CD14-positive monocyte (primary cell): ENCODE results near the gene PIGM. TPM values are rescaled to one million over a fixed set of nuclear protein-coding genes. Genes with fewer than 3 reads are reported as not detected.
"Not testable (repeated sequence)": the region's sequence is repeated elsewhere in the genome, so short reads cannot be mapped to it uniquely, and the experiment has no call there.

Experiments
- DNase-seq, 3 donors: peaks; one replicate each; pipeline ENCODE4 v3.0.0-alpha.2; 2011 to 2022
- H2AFZ ChIP-seq: 2 replicates; pipeline ENCODE4 v1.6.0; 2012; ENCODE audit warnings: mild to moderate bottlenecking, low read depth, low read length, inconsistent platforms; ENCODE audit not compliant: insufficient read depth, poor library complexity, severe bottlenecking
- H3K27ac ChIP-seq, 2 donors: 1 replicate in 1 of 2; 2 replicates in 1 of 2; pipeline ENCODE4 v1.5.1; 2012 to 2013; ENCODE audit warnings: low read length in 2 of 2, control low read depth in 1 of 2, inconsistent platforms in 1 of 2, low read depth in 1 of 2, mild to moderate bottlenecking in 1 of 2
- H3K27me3 ChIP-seq, 2 donors: one replicate each; pipeline versions ENCODE4 v1.6.0 to v1.6.1; 2011 to 2013; ENCODE audit warnings: low read length in 2 of 2; ENCODE audit not compliant: control insufficient read depth in 2 of 2, insufficient read depth in 2 of 2
- H3K36me3 ChIP-seq, 2 donors: replicated peaks in 1 of 2; 1 replicate in 1 of 2; 2 replicates in 1 of 2; pipeline versions ENCODE4 v1.5.1 to v1.6.1; 2012 to 2013; ENCODE audit warnings: low read length in 2 of 2, control low read depth in 1 of 2, inconsistent platforms in 1 of 2, mild to moderate bottlenecking in 1 of 2; ENCODE audit not compliant: insufficient read depth in 2 of 2, control insufficient read depth in 1 of 2
- H3K4me1 ChIP-seq, 2 donors: 1 replicate in 1 of 2; 2 replicates in 1 of 2; pipeline versions ENCODE4 v1.5.1 to v1.6.1; 2012 to 2013; ENCODE audit warnings: low read length in 2 of 2, control low read depth in 1 of 2, inconsistent platforms in 1 of 2, mild to moderate bottlenecking in 1 of 2, moderate library complexity in 1 of 2; ENCODE audit not compliant: insufficient read depth in 2 of 2, control insufficient read depth in 1 of 2
- H3K4me2 ChIP-seq: replicated peaks from 2 replicates; pipeline ENCODE3; 2012; ENCODE audit warnings: low read length, moderate library complexity, mild to moderate bottlenecking; ENCODE audit not compliant: poor library complexity, severe bottlenecking; ENCODE audit errors: extremely low read depth
- H3K4me3 ChIP-seq, 3 experiments: fragments of 200-600 bp in 1 of 3; sonication (generic) in 1 of 3; replicated peaks in 1 of 3; 1 replicate in 2 of 3; 2 replicates in 1 of 3; pipeline ENCODE4 v1.5.1; 2011 to 2013; ENCODE audit warnings: low read length in 3 of 3, mild to moderate bottlenecking in 3 of 3, control low read depth in 2 of 3, low read depth in 2 of 3, inconsistent platforms in 1 of 3, moderate library complexity in 1 of 3
- H3K79me2 ChIP-seq: 2 replicates; pipeline ENCODE4 v1.6.0; 2012; ENCODE audit warnings: mild to moderate bottlenecking, control low read depth, inconsistent platforms, low read length, moderate library complexity; ENCODE audit not compliant: insufficient read depth
- H3K9ac ChIP-seq: 2 replicates; pipeline ENCODE4 v1.6.0; 2017; ENCODE audit warnings: low read length, mild to moderate bottlenecking; ENCODE audit not compliant: insufficient read depth, poor library complexity, severe bottlenecking
- H3K9me3 ChIP-seq, 2 donors: replicated peaks in 1 of 2; 1 replicate in 1 of 2; 2 replicates in 1 of 2; pipeline versions ENCODE4 v1.5.1 to v1.6.1; 2012 to 2013; ENCODE audit warnings: low read length in 2 of 2, control low read depth in 1 of 2; ENCODE audit not compliant: control insufficient read depth in 1 of 2, insufficient read depth in 1 of 2
- H4K20me1 ChIP-seq: 2 replicates; pipeline ENCODE4 v1.6.0; 2012; ENCODE audit warnings: mild to moderate bottlenecking, low read length, control low read depth, moderate library complexity; ENCODE audit not compliant: insufficient read depth
- H3K27ac Mint-ChIP-seq, 7 donors: one replicate each; pipeline ENCODE4 v1.8.0; 2020; ENCODE audit warnings: mild to moderate bottlenecking in 7 of 7, mixed read lengths in 7 of 7, moderate library complexity in 6 of 7, inconsistent platforms in 2 of 7
- H3K27me3 Mint-ChIP-seq, 3 donors: one replicate each; pipeline ENCODE4 v1.8.0; 2021 to 2022; ENCODE audit warnings: low read depth in 3 of 3, mild to moderate bottlenecking in 3 of 3, mixed read lengths in 3 of 3, moderate library complexity in 3 of 3, inconsistent platforms in 1 of 3
- H3K36me3 Mint-ChIP-seq, 2 donors: one replicate each; pipeline ENCODE4 v1.8.0; 2020; ENCODE audit warnings: mixed read lengths in 2 of 2, inconsistent platforms in 1 of 2, mild to moderate bottlenecking in 1 of 2
- H3K4me1 Mint-ChIP-seq: one replicate; pipeline ENCODE4 v1.8.0; 2020; ENCODE audit warnings: mild to moderate bottlenecking, mixed read lengths
- H3K4me3 Mint-ChIP-seq, 2 donors: one replicate each; pipeline ENCODE4 v1.8.0; 2020; ENCODE audit warnings: mild to moderate bottlenecking in 2 of 2, mixed read lengths in 2 of 2, moderate library complexity in 1 of 2
- H3K9me3 Mint-ChIP-seq, 7 donors: one replicate each; pipeline ENCODE4 v1.8.0; 2020 to 2022; ENCODE audit warnings: mixed read lengths in 7 of 7, mild to moderate bottlenecking in 6 of 7, moderate library complexity in 6 of 7, inconsistent platforms in 2 of 7
- WGBS: methylation state at CpG from one replicate; pipeline ENCODE4 v1.1.5; 2013; ENCODE audit warnings: missing lambda C conversion rate; ENCODE audit not compliant: insufficient coverage; 5-methylcytosine and 5-hydroxymethylcytosine counted together
- intact Hi-C, 2 donors: fragments of 100-400 bp; cut with micrococcal nuclease; formaldehyde crosslinking; loops; one replicate each; pipeline versions ENCODE4 v1.15.0 to v1.15.1; 2023
- polyA plus RNA-seq, 3 donors: library from polyadenylated mRNA; depleted of rRNA in 1 of 3; unstranded in 2 of 3; stranded (reverse) in 1 of 3; fragments of 300-500 nt in 2 of 3; fragments of >200 nt in 1 of 3; fragmentation: Illumina TruSeq in 2 of 3; gene quantifications; 1 replicate in 2 of 3; 2 replicates in 1 of 3; pipeline ENCODE4 v1.2.3, GENCODE V29; 2012 to 2021
- TF ChIP-seq, protein P1 (sequence below): fragments of 200-600 bp; IDR thresholded peaks from one replicate; pipeline ENCODE4 v1.8.0; 2022; ENCODE audit warnings: antibody characterized with exemption, mild to moderate bottlenecking

Gene PIGM
- polyA plus RNA-seq, 3 donors = 3.7 to 4.2 (median 4.0) TPM

- Mint-ChIP-seq H3K4me1 (peaks cover 13% of the 10 kb centered on the region), H3K4me3 (no peak overlapping the region), H3K9me3 (no peaks in the 10 kb centered on the region), H3K27ac (no peak overlapping the region), H3K36me3 (no peaks in the 10 kb centered on the region), H3K27me3 (peaks cover 21 to 23% (median 21%) of the 10 kb centered on the region in 3 donors)
- Histone ChIP-seq H3K27me3 (peaks cover 8 to 12% of the 10 kb centered on the region in 2 donors), H4K20me1 (no peaks in the 10 kb centered on the region), H3K4me3 (no peak overlapping the region), H3K27ac (no peak overlapping the region), H3K9ac (no peak overlapping the region), H3K36me3 (no peaks in the 10 kb centered on the region), H3K4me2 (no peak overlapping the region), H3K79me2 (no peaks in the 10 kb centered on the region), H3K9me3 (no peaks in the 10 kb centered on the region), H3K4me1 (peaks cover 8 to 10% of the 10 kb centered on the region in 2 donors), H2AFZ (no peak overlapping the region)
- 100% methylated on average over 1 of the region's 1 CpG for WGBS
- no peak for DNase-seq
- TF ChIP-seq, protein P1, sequence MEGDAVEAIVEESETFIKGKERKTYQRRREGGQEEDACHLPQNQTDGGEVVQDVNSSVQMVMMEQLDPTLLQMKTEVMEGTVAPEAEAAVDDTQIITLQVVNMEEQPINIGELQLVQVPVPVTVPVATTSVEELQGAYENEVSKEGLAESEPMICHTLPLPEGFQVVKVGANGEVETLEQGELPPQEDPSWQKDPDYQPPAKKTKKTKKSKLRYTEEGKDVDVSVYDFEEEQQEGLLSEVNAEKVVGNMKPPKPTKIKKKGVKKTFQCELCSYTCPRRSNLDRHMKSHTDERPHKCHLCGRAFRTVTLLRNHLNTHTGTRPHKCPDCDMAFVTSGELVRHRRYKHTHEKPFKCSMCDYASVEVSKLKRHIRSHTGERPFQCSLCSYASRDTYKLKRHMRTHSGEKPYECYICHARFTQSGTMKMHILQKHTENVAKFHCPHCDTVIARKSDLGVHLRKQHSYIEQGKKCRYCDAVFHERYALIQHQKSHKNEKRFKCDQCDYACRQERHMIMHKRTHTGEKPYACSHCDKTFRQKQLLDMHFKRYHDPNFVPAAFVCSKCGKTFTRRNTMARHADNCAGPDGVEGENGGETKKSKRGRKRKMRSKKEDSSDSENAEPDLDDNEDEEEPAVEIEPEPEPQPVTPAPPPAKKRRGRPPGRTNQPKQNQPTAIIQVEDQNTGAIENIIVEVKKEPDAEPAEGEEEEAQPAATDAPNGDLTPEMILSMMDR = no peak
- intact Hi-C loops = no loop called here
Measured at GRCh38 chr1:160050619-160051018, 18.8 kb upstream of the PIGM start.

DNA sequence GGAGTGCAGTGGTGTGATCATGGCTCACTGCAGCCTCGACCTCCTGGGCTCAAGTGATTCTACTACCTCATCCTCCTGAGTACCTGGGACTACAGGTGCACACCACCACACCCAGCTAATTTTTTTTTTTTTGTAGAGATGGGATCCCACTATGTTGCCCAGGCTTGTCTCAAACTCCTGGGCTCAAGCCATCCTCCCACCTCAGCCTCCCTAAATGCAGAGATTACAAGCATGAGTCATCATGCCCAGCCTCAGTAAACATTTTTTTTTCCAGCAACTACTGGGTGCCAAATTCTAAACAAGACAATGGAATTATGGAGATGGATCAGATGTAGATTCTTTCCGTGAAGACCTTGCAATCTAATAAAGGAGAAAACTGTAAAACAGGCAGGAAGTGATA, 18.4 kb upstream of the PIGM start:
- H3K27ac Mint-ChIP-seq, H3K79me2 ChIP-seq, H3K36me3 ChIP-seq, H3K4me3 Mint-ChIP-seq, H3K9me3 ChIP-seq, H3K9ac ChIP-seq, H3K36me3 Mint-ChIP-seq, intact Hi-C loops, H3K9me3 Mint-ChIP-seq, DNase-seq, H4K20me1 ChIP-seq, H3K4me1 ChIP-seq, H2AFZ ChIP-seq, H3K4me2 ChIP-seq, H3K4me3 ChIP-seq, H3K27ac ChIP-seq: not testable (repeated sequence)
- H3K27me3 Mint-ChIP-seq = peaks cover 20 to 22% (median 21%) of the 10 kb centered on the region in 3 donors
- peaks cover 13% of the 10 kb centered on the region for H3K4me1 Mint-ChIP-seq
- WGBS = 82% methylated on average over 1 of the region's 2 CpGs
- peaks cover 8 to 14% of the 10 kb centered on the region in 2 donors for H3K27me3 ChIP-seq
